Measurements from ENCODE around the gene DNAH2.

GRCh38 chr17:7756968-7757367 is 39.4 kb downstream of the DNAH2 start:
- TF ChIP-seq EZH2 (optimal IDR thresholded peaks at IDR 0.05; ENCODE audit: low read depth, low read length) (no peak), CTCF (IDR thresholded peaks at IDR 0.05; ENCODE audit: low read length) (no peak)

All from MM.1S (cell line).